GM23338 (cell line): ENCODE measurements around the gene TNS1. TPM values are rescaled to one million over a fixed set of nuclear protein-coding genes. Genes with fewer than 3 reads are reported as not detected.

Source experiments
- ATAC-seq: fragments of 200-7000 bp; cut with Tn5 transposase; 3 replicates; pipeline ENCODE4 v1.9.1; 2020
- DNase-seq: peaks from one replicate; pipeline ENCODE4 v3.0.0-alpha.2; 2015; ENCODE audit warnings: low spot score
- H2AFZ ChIP-seq: fragments of 200-600 bp; sonication (generic); 2 replicates; pipeline ENCODE4 v1.8.0; 2016; ENCODE audit warnings: antibody characterized with exemption, mild to moderate bottlenecking, moderate library complexity
- H3F3A ChIP-seq: fragments of 200-600 bp; sonication (generic); replicated peaks from 2 replicates; pipeline ENCODE4 v1.8.0; 2017; ENCODE audit warnings: antibody characterized with exemption, mixed run types, low read depth
- H3K27ac ChIP-seq: fragments of 200-600 bp; sonication (generic); 2 replicates; pipeline ENCODE4 v1.6.1; 2016; ENCODE audit warnings: low read depth
- H3K27me3 ChIP-seq: fragments of 200-600 bp; sonication (generic); 2 replicates; pipeline ENCODE4 v1.8.0; 2016; ENCODE audit warnings: mild to moderate bottlenecking, mixed run types, moderate library complexity; ENCODE audit not compliant: insufficient read depth
- H3K36me3 ChIP-seq: fragments of 200-600 bp; sonication (generic); 2 replicates; pipeline ENCODE4 v1.8.0; 2016; ENCODE audit warnings: mild to moderate bottlenecking; ENCODE audit not compliant: insufficient read depth
- H3K4me1 ChIP-seq: fragments of 200-600 bp; sonication (generic); 2 replicates; pipeline ENCODE4 v1.8.0; 2016; ENCODE audit warnings: mild to moderate bottlenecking, moderate library complexity; ENCODE audit not compliant: insufficient read depth
- H3K4me2 ChIP-seq: fragments of 200-600 bp; sonication (generic); 2 replicates; pipeline ENCODE4 v1.7.1; 2017; ENCODE audit warnings: mixed run types
- H3K4me3 ChIP-seq: fragments of 200-600 bp; sonication (generic); 2 replicates; pipeline ENCODE4 v1.6.1; 2016; ENCODE audit warnings: mixed run types
- H3K79me2 ChIP-seq: fragments of 200-600 bp; sonication (generic); replicated peaks from 2 replicates; pipeline ENCODE4 v1.8.0; 2017; ENCODE audit warnings: mild to moderate bottlenecking; ENCODE audit not compliant: insufficient read depth
- H3K9me2 ChIP-seq: fragments of 200-600 bp; sonication (generic); 2 replicates; pipeline ENCODE4 v1.8.0; 2017; ENCODE audit not compliant: insufficient read depth
- H4K20me1 ChIP-seq: fragments of 200-600 bp; sonication (generic); replicated peaks from 2 replicates; pipeline ENCODE4 v1.8.0; 2017; ENCODE audit warnings: mild to moderate bottlenecking; ENCODE audit not compliant: insufficient read depth
- H3K27ac Mint-ChIP-seq: 2 replicates; pipeline ENCODE4 v1.8.0; 2020; ENCODE audit warnings: inconsistent platforms, mild to moderate bottlenecking, moderate library complexity, mixed read lengths
- H3K27me3 Mint-ChIP-seq: 3 replicates; pipeline ENCODE4 v1.8.0; 2022; ENCODE audit warnings: low read depth, mild to moderate bottlenecking, moderate library complexity, mixed read lengths, inconsistent platforms; ENCODE audit not compliant: insufficient read depth, poor library complexity
- H3K36me3 Mint-ChIP-seq: 3 replicates; pipeline ENCODE4 v1.8.0; 2021; ENCODE audit warnings: low read depth, mild to moderate bottlenecking, inconsistent platforms, moderate library complexity, mixed read lengths
- H3K4me1 Mint-ChIP-seq: 3 replicates; pipeline ENCODE4 v1.8.0; 2020; ENCODE audit warnings: mild to moderate bottlenecking, inconsistent platforms, mixed read lengths
- H3K4me3 Mint-ChIP-seq: 3 replicates; pipeline ENCODE4 v1.8.0; 2021; ENCODE audit warnings: moderate library complexity, mild to moderate bottlenecking, inconsistent platforms, mixed read lengths
- H3K9me3 Mint-ChIP-seq: 3 replicates; pipeline ENCODE4 v1.8.0; 2020; ENCODE audit warnings: moderate library complexity, mild to moderate bottlenecking, inconsistent platforms, mixed read lengths
- CREB1 ChIP-seq: fragments of 250-450 bp; sonication (Bioruptor Pico); IDR thresholded peaks from 2 replicates; pipeline ENCODE4 v1.5.0; 2020; ENCODE audit warnings: low read depth, mild to moderate bottlenecking, moderate library complexity
- CTCF ChIP-seq, 2 experiments: fragments of 200-600 bp in 1 of 2; sonication (generic) in 1 of 2; conservative IDR thresholded peaks; 2 replicates each; pipeline versions ENCODE4 v1.5.1 to v1.6.1; 2016 to 2017; ENCODE audit warnings: antibody characterized with exemption in 2 of 2, low read depth in 2 of 2, mild to moderate bottlenecking in 2 of 2, moderate library complexity in 1 of 2
- EZH2 ChIP-seq: fragments of 200-600 bp; sonication (generic); IDR thresholded peaks from one replicate; pipeline ENCODE4 v1.8.0; 2017; ENCODE audit warnings: antibody characterized with exemption, mild to moderate bottlenecking, low read depth; ENCODE audit not compliant: unreplicated experiment
- EZH2phosphoT487 ChIP-seq: fragments of 200-600 bp; sonication (generic); IDR thresholded peaks from one replicate; pipeline ENCODE4 v1.8.1; 2018; ENCODE audit warnings: antibody characterized with exemption; ENCODE audit not compliant: unreplicated experiment
- JUNB ChIP-seq: IDR thresholded peaks from one replicate; pipeline ENCODE4 v1.6.1; 2016; ENCODE audit warnings: antibody characterized with exemption; ENCODE audit not compliant: unreplicated experiment
- NANOG ChIP-seq: IDR thresholded peaks from 2 replicates; pipeline ENCODE4 v1.6.1; 2016; ENCODE audit warnings: antibody characterized with exemption, borderline replicate concordance
- POLR2AphosphoS5 ChIP-seq: IDR thresholded peaks from 2 replicates; pipeline ENCODE4 v1.6.1; 2016; ENCODE audit warnings: antibody characterized with exemption, low read depth
- REST ChIP-seq: IDR thresholded peaks from one replicate; pipeline ENCODE4 v1.6.1; 2018; ENCODE audit warnings: antibody characterized with exemption; ENCODE audit not compliant: unreplicated experiment
- STAT1 ChIP-seq: IDR thresholded peaks from one replicate; pipeline ENCODE4 v1.6.1; 2016; ENCODE audit warnings: antibody characterized with exemption; ENCODE audit not compliant: unreplicated experiment
- ZNF114 ChIP-seq: fragments of 250-450 bp; sonication (Bioruptor Pico); IDR thresholded peaks from 2 replicates; pipeline ENCODE4 v1.5.0; 2020; ENCODE audit warnings: mild to moderate bottlenecking, moderate library complexity
- ZNF331 ChIP-seq: fragments of 250-450 bp; sonication (Bioruptor Pico); IDR thresholded peaks from 2 replicates; pipeline ENCODE4 v1.5.0; 2020; ENCODE audit warnings: low read depth, mild to moderate bottlenecking, moderate library complexity
- ZNF462 ChIP-seq: fragments of 250-450 bp; sonication (Bioruptor Pico); IDR thresholded peaks from 2 replicates; pipeline ENCODE4 v1.5.0; 2020; ENCODE audit warnings: mild to moderate bottlenecking, moderate library complexity
- polyA plus RNA-seq: library from polyadenylated mRNA; unstranded; fragments of >200 nt; fragmentation: Nextera tagmentation; extraction: Ambion mirVana; gene quantifications from 2 replicates; pipeline ENCODE4 v1.2.1, GENCODE V29; 2016
- total RNA-seq: library from RNA; depleted of rRNA; stranded (reverse); fragments of >200 nt; shearing (Covaris generic); gene quantifications from 2 replicates; pipeline ENCODE4 v1.2.3, GENCODE V29; 2014
- TF ChIP-seq, protein P1 (sequence below): IDR thresholded peaks from 2 replicates; pipeline ENCODE4 v1.6.1; 2016; ENCODE audit warnings: antibody characterized with exemption

The TNS1 gene
- total and polyA plus RNA-seq, 2 experiments from 2014 or later: 2.0 to 7.4 TPM

- Histone ChIP-seq H3K27me3 (no peaks in the 10 kb centered on the region), H4K20me1 (no peaks in the 10 kb centered on the region), H3K36me3 (no peaks in the 10 kb centered on the region), H3K9me2 (no peaks in the 10 kb centered on the region), H3K27ac (no peak overlapping the region), H3F3A (no peaks in the 10 kb centered on the region), H3K79me2 (no peaks in the 10 kb centered on the region), H3K4me2 (no peak overlapping the region), H3K4me1 (peaks cover 14% of the 10 kb centered on the region; the same call in 1 of the 2 replicates), H2AFZ (no peak overlapping the region), H3K4me3 (no peak overlapping the region)
- no peak for DNase-seq
- no peak overlapping the region for H3K4me3 Mint-ChIP-seq
- TF ChIP-seq ZNF331 (CRISPR knock-in tag): no peak
- TF ChIP-seq EZH2phosphoT487: no peak
- TF ChIP-seq JUNB: no peak
- no peak for TF ChIP-seq REST
- TF ChIP-seq ZNF114 (CRISPR knock-in tag): no peak
- no peak for TF ChIP-seq STAT1
- TF ChIP-seq CREB1 (CRISPR knock-in tag): no peak
- no peak for TF ChIP-seq NANOG
- TF ChIP-seq CTCF (conservative IDR thresholded peaks at IDR 0.05; ENCODE audit: low read depth in 2 of 2): no peak
- TF ChIP-seq EZH2: no peak
- no peak for TF ChIP-seq ZNF462
- no peak for TF ChIP-seq POLR2AphosphoS5
- TF ChIP-seq, protein P1, sequence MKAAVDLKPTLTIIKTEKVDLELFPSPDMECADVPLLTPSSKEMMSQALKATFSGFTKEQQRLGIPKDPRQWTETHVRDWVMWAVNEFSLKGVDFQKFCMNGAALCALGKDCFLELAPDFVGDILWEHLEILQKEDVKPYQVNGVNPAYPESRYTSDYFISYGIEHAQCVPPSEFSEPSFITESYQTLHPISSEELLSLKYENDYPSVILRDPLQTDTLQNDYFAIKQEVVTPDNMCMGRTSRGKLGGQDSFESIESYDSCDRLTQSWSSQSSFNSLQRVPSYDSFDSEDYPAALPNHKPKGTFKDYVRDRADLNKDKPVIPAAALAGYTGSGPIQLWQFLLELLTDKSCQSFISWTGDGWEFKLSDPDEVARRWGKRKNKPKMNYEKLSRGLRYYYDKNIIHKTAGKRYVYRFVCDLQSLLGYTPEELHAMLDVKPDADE: no peak
- no peak overlapping the region for H3K27ac Mint-ChIP-seq
- H3K27me3 Mint-ChIP-seq: peaks cover 20% of the 10 kb centered on the region
- H3K36me3 Mint-ChIP-seq: no peaks in the 10 kb centered on the region
- peaks cover 38% of the 10 kb centered on the region for H3K4me1 Mint-ChIP-seq
- H3K9me3 Mint-ChIP-seq: no peaks in the 10 kb centered on the region
- ATAC-seq: no peak
Measured at GRCh38 chr2:218000136-218000535, 2.7 kb downstream of the TNS1 start.
